ENCODE data around the gene AAMP. TPM values are rescaled to one million over a fixed set of nuclear protein-coding genes. Genes with fewer than 3 reads are reported as not detected.

AAMP gene
- total and polyA plus RNA-seq, 3 experiments from 2014 or later = 86.1 to 95.2 (median 94.8) TPM

GRCh38 chr2:218264773-218265561 lies 5.0 kb downstream of the AAMP start:
- Histone ChIP-seq H3K4me3 (ENCODE audit: low read length) (no peak overlapping the region), H3K27ac (ENCODE audit: low read depth, low read length) (no peak overlapping the region), H3K36me3 (ENCODE audit: insufficient read depth, low read length) (peaks cover 25% of the 10 kb centered on the region), H3K9me3 (ENCODE audit: low read length) (no peaks in the 10 kb centered on the region), H3K4me1 (ENCODE audit: insufficient read depth, low read length) (peaks cover 6% of the 10 kb centered on the region), H3K27me3 (ENCODE audit: insufficient read depth, low read length, poor library complexity, severe bottlenecking) (no peaks in the 10 kb centered on the region)
- peak overlapping the region in 1 of 7 donors; percentile 13 for H3K4me3 Mint-ChIP-seq
- no peak for DNase-seq
- ChIA-PET CTCF (no interaction called here), POLR2A (interaction anchor here (0.7 kb wide), 1 partner anchor 8 kb away, joined by 3 read pairs; no protein-coding TSS in a partner anchor)
- peak overlapping the region in 3 of 8 donors; percentile 12 to 70 (median 48) for H3K27ac Mint-ChIP-seq
- no peaks in the 10 kb centered on the region for H3K9me3 Mint-ChIP-seq
- peaks cover 0 to 60% (median 4%) of the 10 kb centered on the region in 3 donors for H3K36me3 Mint-ChIP-seq
- H3K27me3 Mint-ChIP-seq = no peaks in the 10 kb centered on the region
- peaks cover 21 to 40% (median 29%) of the 10 kb centered on the region in 3 donors for H3K4me1 Mint-ChIP-seq

DNA sequence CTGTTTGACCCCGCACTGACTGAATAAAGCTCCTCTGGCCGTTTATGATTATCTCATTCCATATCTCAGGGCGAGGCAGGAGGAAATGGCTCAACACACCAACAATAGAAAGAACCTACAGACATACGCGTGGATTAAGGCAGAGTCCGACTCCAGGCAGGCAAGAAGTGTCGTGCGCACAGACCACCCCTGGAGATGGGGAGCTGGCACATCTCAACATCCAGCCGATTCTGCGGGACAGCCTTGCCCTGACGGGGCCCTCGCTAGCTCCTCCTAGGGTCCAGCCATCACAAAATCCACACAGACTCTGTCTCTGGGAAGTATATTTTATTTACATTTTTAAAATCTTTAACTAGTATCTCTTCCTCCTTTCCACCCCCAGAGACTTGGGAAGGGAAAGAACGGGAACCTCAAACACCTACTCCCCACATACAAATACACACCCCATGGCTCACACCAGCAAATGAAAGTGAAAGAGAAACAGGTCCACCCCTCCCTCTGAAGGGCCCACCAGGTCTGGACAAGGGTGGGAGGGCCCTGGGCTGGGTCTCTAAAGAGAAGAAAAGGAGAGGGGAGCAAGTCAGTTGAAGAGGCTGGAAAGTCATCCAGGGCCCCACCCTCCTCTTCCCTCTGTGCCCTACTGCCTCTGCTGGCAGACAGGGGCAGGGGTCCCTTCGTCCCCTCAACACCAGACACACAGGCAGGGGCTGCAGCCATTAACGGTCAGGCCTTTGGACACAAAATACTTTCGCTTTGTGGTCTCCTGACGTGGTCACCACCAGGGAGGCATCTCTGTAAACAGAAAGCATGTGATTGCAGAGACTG lies 5.9 kb downstream of the AAMP start:
- Histone ChIP-seq H3K9me3 (ENCODE audit: low read length) (no peaks in the 10 kb centered on the region), H3K27me3 (ENCODE audit: insufficient read depth, low read length, poor library complexity, severe bottlenecking) (no peaks in the 10 kb centered on the region), H3K4me1 (ENCODE audit: insufficient read depth, low read length) (peaks cover 2% of the 10 kb centered on the region), H3K36me3 (ENCODE audit: insufficient read depth, low read length) (peaks cover 25% of the 10 kb centered on the region), H3K4me3 (ENCODE audit: low read length) (no peak overlapping the region), H3K27ac (ENCODE audit: low read depth, low read length) (no peak overlapping the region)
- peak overlapping the region in 4 of 8 donors; percentile 5 to 50 (median 31) for H3K27ac Mint-ChIP-seq
- H3K36me3 Mint-ChIP-seq = peaks cover 0 to 51% (median 4%) of the 10 kb centered on the region in 3 donors
- POLR2A ChIA-PET = no interaction called here
- no peaks in the 10 kb centered on the region for H3K27me3 Mint-ChIP-seq
- peak in 1 of 5 donors; percentile 45 for DNase-seq
- peaks cover 17 to 38% (median 22%) of the 10 kb centered on the region in 3 donors for H3K4me1 Mint-ChIP-seq
- peak overlapping the region in 1 of 7 donors; percentile 24 for H3K4me3 Mint-ChIP-seq
- CTCF ChIA-PET = no interaction called here
- H3K9me3 Mint-ChIP-seq = no peaks in the 10 kb centered on the region

GRCh38 chr2:218262631-218263586 lies 7.0 kb downstream of the AAMP start:
- DNase-seq = no peak
- no peaks in the 10 kb centered on the region for H3K27me3 ChIP-seq (ENCODE audit: insufficient read depth, low read length, poor library complexity, severe bottlenecking)
- Mint-ChIP-seq H3K27me3 (no peaks in the 10 kb centered on the region), H3K4me1 (peaks cover 17 to 38% (median 20%) of the 10 kb centered on the region in 3 donors), H3K27ac (peak overlapping the region in 1 of 8 donors; percentile 74), H3K36me3 (peaks cover 0 to 50% (median 4%) of the 10 kb centered on the region in 3 donors), H3K4me3 (no peak overlapping the region), H3K9me3 (no peaks in the 10 kb centered on the region)
- no peak overlapping the region for H3K4me3 ChIP-seq (ENCODE audit: low read length)
- H3K4me1 ChIP-seq (ENCODE audit: insufficient read depth, low read length) = peaks cover under 1% of the 10 kb centered on the region
- no peak overlapping the region for H3K27ac ChIP-seq (ENCODE audit: low read depth, low read length)
- CTCF ChIA-PET = no interaction called here
- no peaks in the 10 kb centered on the region for H3K9me3 ChIP-seq (ENCODE audit: low read length)
- peaks cover 25% of the 10 kb centered on the region for H3K36me3 ChIP-seq (ENCODE audit: insufficient read depth, low read length)
- POLR2A ChIA-PET = no interaction called here

DNA sequence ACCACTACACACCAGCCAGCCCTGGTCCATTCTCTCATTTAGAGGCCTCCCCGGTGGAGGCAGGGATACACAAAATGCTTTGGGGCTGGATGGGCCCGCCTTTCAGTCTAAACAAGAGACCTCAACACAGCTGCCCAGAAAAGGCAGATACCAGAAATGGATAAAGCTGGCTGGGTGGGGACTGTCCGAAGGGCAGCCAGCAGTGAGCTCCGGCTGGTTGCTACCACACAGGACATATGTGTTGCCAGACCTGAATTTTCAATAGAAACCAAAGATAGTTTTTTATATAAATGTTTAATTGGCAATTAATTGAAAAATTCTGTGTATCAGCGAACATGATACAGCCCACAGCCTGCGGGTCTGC lies 7.7 kb downstream of the AAMP start:
- no peaks in the 10 kb centered on the region for H3K9me3 Mint-ChIP-seq
- H3K4me1 Mint-ChIP-seq = peaks cover 19 to 38% (median 22%) of the 10 kb centered on the region in 3 donors
- CTCF ChIA-PET = interaction anchor here (1.3 kb wide), 1 partner anchor 8 kb away, joined by 4 read pairs; the partner anchor contains the start of genes AAMP and PNKD
- no peak overlapping the region for H3K4me3 Mint-ChIP-seq
- DNase-seq = no peak
- Histone ChIP-seq H3K36me3 (ENCODE audit: insufficient read depth, low read length) (peaks cover 25% of the 10 kb centered on the region), H3K27ac (ENCODE audit: low read depth, low read length) (no peak overlapping the region), H3K4me3 (ENCODE audit: low read length) (no peak overlapping the region), H3K4me1 (ENCODE audit: insufficient read depth, low read length) (peaks cover 8% of the 10 kb centered on the region), H3K9me3 (ENCODE audit: low read length) (no peaks in the 10 kb centered on the region), H3K27me3 (ENCODE audit: insufficient read depth, low read length, poor library complexity, severe bottlenecking) (no peaks in the 10 kb centered on the region)
- no peaks in the 10 kb centered on the region for H3K27me3 Mint-ChIP-seq
- peaks cover 0 to 44% (median 4%) of the 10 kb centered on the region in 3 donors for H3K36me3 Mint-ChIP-seq
- POLR2A ChIA-PET = interaction anchor here (0.9 to 1.0 kb wide), 2 partner anchors 8 to 44 kb away, joined by 3 read pairs; no protein-coding TSS in a partner anchor
- peak overlapping the region in 1 of 8 donors; percentile 26 for H3K27ac Mint-ChIP-seq

- no peak for DNase-seq
- no peak overlapping the region for H3K4me3 ChIP-seq (ENCODE audit: low read length)
- POLR2A ChIA-PET = interaction anchor here (0.7 to 1.0 kb wide), 3 partner anchors 8 to 44 kb away, joined by 3 read pairs; partner anchors contain the start of genes AAMP and PNKD
- H3K27me3 ChIP-seq (ENCODE audit: insufficient read depth, low read length, poor library complexity, severe bottlenecking) = no peaks in the 10 kb centered on the region
- H3K9me3 ChIP-seq (ENCODE audit: low read length) = no peaks in the 10 kb centered on the region
- no peaks in the 10 kb centered on the region for H3K27me3 Mint-ChIP-seq
- peaks cover 18 to 41% (median 19%) of the 10 kb centered on the region in 3 donors for H3K4me1 Mint-ChIP-seq
- no peak overlapping the region for H3K27ac ChIP-seq (ENCODE audit: low read depth, low read length)
- H3K4me3 Mint-ChIP-seq = no peak overlapping the region
- H3K9me3 Mint-ChIP-seq = no peaks in the 10 kb centered on the region
- CTCF ChIA-PET = interaction anchor here (1.3 kb wide), 1 partner anchor 9 kb away, joined by 4 read pairs; the partner anchor contains the start of genes AAMP and PNKD
- H3K4me1 ChIP-seq (ENCODE audit: insufficient read depth, low read length) = peaks cover 10% of the 10 kb centered on the region
- peaks cover 0 to 43% (median 2%) of the 10 kb centered on the region in 3 donors for H3K36me3 Mint-ChIP-seq
- peaks cover 21% of the 10 kb centered on the region for H3K36me3 ChIP-seq (ENCODE audit: insufficient read depth, low read length)
- H3K27ac Mint-ChIP-seq = peak overlapping the region in 6 of 8 donors; percentile 2 to 84 (median 26)
These were observed 8.3 kb downstream of the AAMP start for GRCh38 chr2:218261423-218262236.

DNA sequence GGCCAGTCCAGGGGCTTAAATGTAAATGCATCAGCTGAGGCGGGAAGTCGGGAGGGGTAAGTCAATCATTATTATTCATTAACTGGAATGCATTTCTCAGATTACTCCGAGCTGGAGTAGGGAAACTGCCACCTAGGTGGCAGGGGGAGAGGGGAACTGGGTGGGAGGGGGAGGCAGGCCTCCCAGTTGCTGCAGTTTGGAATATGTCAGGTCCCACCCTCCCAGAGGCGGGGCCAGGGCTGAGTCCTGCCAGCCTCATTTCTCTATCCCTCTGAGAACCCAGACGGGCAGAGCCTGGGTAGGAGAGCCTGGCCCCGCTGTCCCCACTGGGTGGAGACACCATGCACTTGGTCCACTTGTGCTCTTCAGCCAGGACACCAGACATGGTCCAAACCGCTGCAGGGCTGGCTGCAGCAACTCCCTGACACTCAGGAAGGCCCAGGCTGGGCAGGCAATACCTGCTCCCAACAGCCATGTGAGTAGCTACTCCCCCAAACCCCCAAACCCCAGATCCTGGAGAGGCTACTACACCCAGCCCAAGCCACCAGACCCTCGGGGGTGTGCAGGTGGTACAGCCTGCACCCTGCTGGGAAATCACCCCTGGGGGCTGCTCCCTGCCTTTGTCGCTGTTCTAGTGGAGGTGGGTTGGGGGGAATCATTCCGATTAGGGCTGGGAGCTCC lies 9.1 kb downstream of the AAMP start, which contains the start of gene GPBAR1:
GPBAR1 (plus strand) TSS at position 274 of the 681 bp plus-strand sequence. CDS start 1,710 bp downstream, outside the sequence.
- DNase-seq = no peak
- Mint-ChIP-seq H3K4me1 (peaks cover 15 to 39% (median 16%) of the 10 kb centered on the region in 3 donors), H3K9me3 (no peaks in the 10 kb centered on the region), H3K27ac (peak within 1 kb of the TSS; percentile 2 to 84 (median 54)), H3K27me3 (no peaks in the 10 kb centered on the region), H3K4me3 (no peak within 1 kb of the TSS), H3K36me3 (peaks cover 0 to 40% (median under 1%) of the 10 kb centered on the region in 3 donors)
- Histone ChIP-seq H3K4me1 (ENCODE audit: insufficient read depth, low read length) (peaks cover 10% of the 10 kb centered on the region), H3K27ac (ENCODE audit: low read depth, low read length) (no peak within 1 kb of the TSS), H3K9me3 (ENCODE audit: low read length) (no peaks in the 10 kb centered on the region), H3K4me3 (ENCODE audit: low read length) (no peak within 1 kb of the TSS), H3K27me3 (ENCODE audit: insufficient read depth, low read length, poor library complexity, severe bottlenecking) (no peaks in the 10 kb centered on the region), H3K36me3 (ENCODE audit: insufficient read depth, low read length) (peaks cover 14% of the 10 kb centered on the region)
- CTCF ChIA-PET = interaction anchor here (0.6 to 1.3 kb wide), 2 partner anchors 10 to 14 kb away, joined by 3 to 4 read pairs; partner anchors contain the start of genes AAMP and PNKD
- POLR2A ChIA-PET = interaction anchor here (0.7 kb wide), 1 partner anchor 9 kb away, joined by 3 read pairs; the partner anchor contains the start of genes AAMP and PNKD
